Testis (tissue), 3 donors: ENCODE data around the gene COL26A1. TPM values are rescaled to one million over a fixed set of nuclear protein-coding genes. Genes with fewer than 3 reads are reported as not detected.
"Not testable (repeated sequence)": the region's sequence is repeated elsewhere in the genome, so short reads cannot be mapped to it uniquely, and the experiment has no call there.

ENCODE experiments used
- DNase-seq: peaks from one replicate; pipeline ENCODE4 v3.0.0-alpha.2; 2019
- H3K27ac ChIP-seq, 2 donors: fragments of 200-600 bp; sonication (generic); one replicate each; pipeline ENCODE4 v1.5.1; 2019
- H3K27me3 ChIP-seq: fragments of 200-600 bp; sonication (generic); one replicate; pipeline ENCODE4 v1.5.1; 2019
- H3K36me3 ChIP-seq: fragments of 200-600 bp; sonication (generic); one replicate; pipeline ENCODE4 v1.5.1; 2017; ENCODE audit warnings: low read depth; ENCODE audit errors: missing control alignments
- H3K4me1 ChIP-seq: fragments of 200-600 bp; sonication (generic); one replicate; pipeline ENCODE4 v1.5.1; 2019
- H3K4me3 ChIP-seq, 2 donors: fragments of 200-600 bp; sonication (generic); one replicate each; pipeline ENCODE4 v1.5.1; 2017 to 2019
- H3K9me3 ChIP-seq: fragments of 200-600 bp; sonication (generic); one replicate; pipeline ENCODE4 v1.5.1; 2017
- CTCF ChIP-seq, 3 experiments: fragments of 450-650 bp in 2 of 3; fragments of 200-600 bp in 1 of 3; sonication (generic) in 1 of 3; IDR thresholded peaks; one replicate each; pipeline ENCODE4 v1.5.1; 2016 to 2019; ENCODE audit warnings: antibody characterized with exemption in 3 of 3, mild to moderate bottlenecking in 2 of 3, moderate library complexity in 1 of 3
- POLR2A ChIP-seq: fragments of 450-650 bp; IDR thresholded peaks from one replicate; pipeline ENCODE4 v1.6.1; 2017; ENCODE audit warnings: antibody characterized with exemption, mild to moderate bottlenecking, moderate library complexity
- WGBS, 2 donors: methylation state at CpG; one replicate each; pipeline ENCODE4 v1.1.5; 2018; 5-methylcytosine and 5-hydroxymethylcytosine counted together
- intact Hi-C: fragments of 100-400 bp; cut with DNase I; formaldehyde crosslinking; loops from one replicate; pipeline ENCODE4 v1.15.1; 2023; ENCODE audit warnings: low total_unique reads
- polyA plus RNA-seq: library from polyadenylated mRNA; stranded (reverse); fragments of 350-450 nt; fragmentation: Illumina TruSeq; extraction: RNeasy Lipid Tissue Mini Kit (QIAGEN cat#74804); gene quantifications from one replicate; pipeline ENCODE4 v1.2.3, GENCODE V29; 2014; ENCODE audit warnings: low read depth, low replicate concordance; ENCODE audit not compliant: insufficient read depth
- total RNA-seq, 2 donors: library from RNA; depleted of rRNA; stranded (reverse); fragments of >200 nt; gene quantifications; one replicate each; pipeline ENCODE4 v1.2.3, GENCODE V29; 2016

COL26A1 gene
- total and polyA plus RNA-seq, 3 donors from 2014 or later = 0.94 to 3.1 (median 1.1) TPM

- Histone ChIP-seq H3K4me3 (no peak overlapping the region), H3K4me1 (no peaks in the 10 kb centered on the region), H3K27ac (no peak overlapping the region), H3K9me3 (no peaks in the 10 kb centered on the region), H3K27me3 (no peaks in the 10 kb centered on the region), H3K36me3 (no peaks in the 10 kb centered on the region)
- DNase-seq = no peak
- intact Hi-C loops = no loop called here
- WGBS, 2 donors = 91 to 100% methylated on average over 1 of the region's 1 CpG
- TF ChIP-seq CTCF (IDR thresholded peaks at IDR 0.05) (no peak), POLR2A (no peak)
Measured at GRCh38 chr7:101479217-101479616, 116.5 kb downstream of the COL26A1 start.

GRCh38 chr7:101486056-101486432 is 123.4 kb downstream of the COL26A1 start:
- H3K4me1 ChIP-seq, H3K27me3 ChIP-seq, intact Hi-C loops, H3K27ac ChIP-seq, DNase-seq, H3K4me3 ChIP-seq, H3K36me3 ChIP-seq, H3K9me3 ChIP-seq: not testable (repeated sequence)
- WGBS, 2 donors = 84% methylated on average over 7 of the region's 7 CpGs

GRCh38 chr7:101486433-101487104 is 123.9 kb downstream of the COL26A1 start:
- TF ChIP-seq POLR2A (no peak), CTCF (IDR thresholded peaks at IDR 0.05) (no peak)
- H3K4me3 ChIP-seq = no peak overlapping the region
- 32 to 47% methylated on average over 25 of the region's 25 CpGs for WGBS, 2 donors
- no peaks in the 10 kb centered on the region for H3K9me3 ChIP-seq
- intact Hi-C loops = no loop called here
- H3K36me3 ChIP-seq = no peaks in the 10 kb centered on the region
- H3K27ac ChIP-seq = no peak overlapping the region
- H3K4me1 ChIP-seq = peaks cover 5% of the 10 kb centered on the region
- no peak for DNase-seq
- no peaks in the 10 kb centered on the region for H3K27me3 ChIP-seq

- H3K9me3 ChIP-seq = no peaks in the 10 kb centered on the region
- H3K4me1 ChIP-seq = peaks cover 5% of the 10 kb centered on the region
- H3K27me3 ChIP-seq = no peaks in the 10 kb centered on the region
- H3K36me3 ChIP-seq = no peaks in the 10 kb centered on the region
- H3K27ac ChIP-seq = no peak overlapping the region
- intact Hi-C loops = no loop called here
- H3K4me3 ChIP-seq = no peak overlapping the region
- no peak for DNase-seq
- 54 to 70% methylated on average over 3 to 4 of the region's 4 CpGs for WGBS, 2 donors
- TF ChIP-seq CTCF (IDR thresholded peaks at IDR 0.05) (no peak), POLR2A (no peak)
Measured at GRCh38 chr7:101487105-101487458, 124.4 kb downstream of the COL26A1 start.

- Histone ChIP-seq H3K4me1 (peaks cover 5% of the 10 kb centered on the region), H3K27me3 (no peaks in the 10 kb centered on the region), H3K27ac (no peak overlapping the region), H3K9me3 (no peaks in the 10 kb centered on the region), H3K4me3 (no peak overlapping the region), H3K36me3 (no peaks in the 10 kb centered on the region)
- WGBS, 2 donors = 95% methylated on average over 7 of the region's 7 CpGs
- intact Hi-C loops = no loop called here
- no peak for TF ChIP-seq POLR2A
- TF ChIP-seq CTCF (IDR thresholded peaks at IDR 0.05) = no peak
- DNase-seq = no peak
Measured at GRCh38 chr7:101487753-101488152, 125.1 kb downstream of the COL26A1 start.
